Measurements from ENCODE around the gene BBS9. TPM values are rescaled to one million over a fixed set of nuclear protein-coding genes. Genes with fewer than 3 reads are reported as not detected.

Gene BBS9
- total and polyA plus RNA-seq, 2 donors (not counting 1 experiment from before 2014, with no cell fraction given) = 8.4 to 45.2 TPM

- no peak overlapping the region for H3K9ac ChIP-seq (ENCODE audit: low read length)
- ChIA-PET POLR2A (no interaction called here), CTCF (no interaction called here)
- no peak overlapping the region for H3K4me3 ChIP-seq (ENCODE audit: control extremely low read depth in 1 of 5, extremely low read depth in 1 of 5, insufficient read depth in 1 of 5, low read depth in 2 of 5, low read length in 4 of 5)
- no peaks in the 10 kb centered on the region for H3K36me3 ChIP-seq (replicated peaks in 1 of 2; ENCODE audit: control extremely low read depth in 1 of 2, control insufficient read depth in 1 of 2, extremely low read depth in 1 of 2, insufficient read depth in 2 of 2, low read length in 1 of 2)
- no peak overlapping the region for H2AFZ ChIP-seq (ENCODE audit: insufficient read depth, low read depth, low read length, poor library complexity, severe bottlenecking)
- Mint-ChIP-seq H3K27ac (no peak overlapping the region), H3K4me1 (peaks cover 19% of the 10 kb centered on the region), H3K27me3 (no peaks in the 10 kb centered on the region), H3K4me3 (no peak overlapping the region), H3K9me3 (ENCODE audit: insufficient read depth) (no peaks in the 10 kb centered on the region)
- H3K4me1 ChIP-seq (ENCODE audit: control insufficient read depth in 2 of 2, insufficient read depth in 2 of 2, low read length in 2 of 2) = peaks cover 7 to 15% of the 10 kb centered on the region in 2 donors
- no peak overlapping the region for H3K4me2 ChIP-seq (replicated peaks; ENCODE audit: low read depth, low read length, poor library complexity, severe bottlenecking)
- DNase-seq = no peak
- ATAC-seq (ENCODE audit: low read depth) = no peak
- intact Hi-C loops (cut with micrococcal nuclease) = loop anchor here (10.0 kb wide), 1 partner anchor 474 kb away; no protein-coding TSS in a partner anchor
- 90% methylated on average over 4 of the region's 6 CpGs for WGBS (ENCODE audit: insufficient coverage)
- H3K27me3 ChIP-seq (replicated peaks in 1 of 4; ENCODE audit: control extremely low read depth in 1 of 4, control insufficient read depth in 3 of 4, insufficient read depth in 4 of 4, low read length in 3 of 4) = no peaks in the 10 kb centered on the region
- H4K20me1 ChIP-seq (ENCODE audit: control insufficient read depth, insufficient read depth, low read length, poor library complexity, severe bottlenecking) = no peaks in the 10 kb centered on the region
- TF ChIP-seq CTCF (IDR thresholded peaks at IDR 0.05) (no peak), EZH2 (IDR thresholded peaks at IDR 0.05; ENCODE audit: borderline replicate concordance, insufficient read depth, low read depth, low read length, poor library complexity, severe bottlenecking) (no peak)
- no peak overlapping the region for H3K27ac ChIP-seq (ENCODE audit: low read length in 2 of 2)
- no peaks in the 10 kb centered on the region for H3K79me2 ChIP-seq (ENCODE audit: control insufficient read depth, insufficient read depth, low read length)
- H3K9me3 ChIP-seq (ENCODE audit: control extremely low read depth in 1 of 3, control insufficient read depth in 2 of 3, insufficient read depth in 1 of 3, low read length in 2 of 3) = no peaks in the 10 kb centered on the region
These were observed 291.1 kb downstream of the BBS9 start for GRCh38 chr7:33420311-33420940.

GRCh38 chr7:33421429-33421828 is 292.1 kb downstream of the BBS9 start:
- peaks cover 7 to 15% of the 10 kb centered on the region in 2 donors for H3K4me1 ChIP-seq (ENCODE audit: control insufficient read depth in 2 of 2, insufficient read depth in 2 of 2, low read length in 2 of 2)
- no peak overlapping the region for H2AFZ ChIP-seq (ENCODE audit: insufficient read depth, low read depth, low read length, poor library complexity, severe bottlenecking)
- Mint-ChIP-seq H3K27ac (no peak overlapping the region), H3K4me1 (peaks cover 19% of the 10 kb centered on the region), H3K9me3 (ENCODE audit: insufficient read depth) (no peaks in the 10 kb centered on the region), H3K27me3 (no peaks in the 10 kb centered on the region), H3K4me3 (no peak overlapping the region)
- TF ChIP-seq CTCF (IDR thresholded peaks at IDR 0.05) (no peak), EZH2 (IDR thresholded peaks at IDR 0.05; ENCODE audit: borderline replicate concordance, insufficient read depth, low read depth, low read length, poor library complexity, severe bottlenecking) (no peak)
- ATAC-seq (ENCODE audit: low read depth) (no peak), DNase-seq (no peak)
- intact Hi-C loops (cut with micrococcal nuclease) = loop anchor here (10.0 kb wide), 1 partner anchor 473 kb away; no protein-coding TSS in a partner anchor
- H3K79me2 ChIP-seq (ENCODE audit: control insufficient read depth, insufficient read depth, low read length) = no peaks in the 10 kb centered on the region
- no peaks in the 10 kb centered on the region for H4K20me1 ChIP-seq (ENCODE audit: control insufficient read depth, insufficient read depth, low read length, poor library complexity, severe bottlenecking)
- no peaks in the 10 kb centered on the region for H3K9me3 ChIP-seq (ENCODE audit: control extremely low read depth in 1 of 3, control insufficient read depth in 2 of 3, insufficient read depth in 1 of 3, low read length in 2 of 3)
- POLR2A ChIA-PET = no interaction called here
- CTCF ChIA-PET = no interaction called here
- H3K4me3 ChIP-seq (ENCODE audit: control extremely low read depth in 1 of 5, extremely low read depth in 1 of 5, insufficient read depth in 1 of 5, low read depth in 2 of 5, low read length in 4 of 5) = no peak overlapping the region
- H3K4me2 ChIP-seq (replicated peaks; ENCODE audit: low read depth, low read length, poor library complexity, severe bottlenecking) = no peak overlapping the region
- WGBS (ENCODE audit: insufficient coverage) = no CpG with 5 or more reads among the region's 1 CpG
- no peak overlapping the region for H3K27ac ChIP-seq (ENCODE audit: low read length in 2 of 2)
- H3K36me3 ChIP-seq (replicated peaks in 1 of 2; ENCODE audit: control extremely low read depth in 1 of 2, control insufficient read depth in 1 of 2, extremely low read depth in 1 of 2, insufficient read depth in 2 of 2, low read length in 1 of 2) = no peaks in the 10 kb centered on the region
- no peaks in the 10 kb centered on the region for H3K27me3 ChIP-seq (replicated peaks in 1 of 4; ENCODE audit: control extremely low read depth in 1 of 4, control insufficient read depth in 3 of 4, insufficient read depth in 4 of 4, low read length in 3 of 4)
- H3K9ac ChIP-seq (ENCODE audit: low read length) = no peak overlapping the region

Data from B cell (primary cell).